ENCODE measurements around the gene MYT1.

Gene MYT1

GRCh38 chr20:64268174-64268573 lies 103.9 kb downstream of the MYT1 start:
- H3K27ac ChIP-seq = no peak overlapping the region
- TF ChIP-seq ZFX (IDR thresholded peaks at IDR 0.05; ENCODE audit: borderline replicate concordance) (no peak), CTCF (IDR thresholded peaks at IDR 0.05) (no peak)

- no peak overlapping the region for H3K27ac ChIP-seq
- TF ChIP-seq CTCF (IDR thresholded peaks at IDR 0.05) = no peak
- no peak for TF ChIP-seq ZFX (IDR thresholded peaks at IDR 0.05; ENCODE audit: borderline replicate concordance)
Measured at GRCh38 chr20:64269604-64270411, 105.6 kb downstream of the MYT1 start.

GRCh38 chr20:64271636-64272035 lies 107.4 kb downstream of the MYT1 start:
- no peak overlapping the region for H3K27ac ChIP-seq

DNA sequence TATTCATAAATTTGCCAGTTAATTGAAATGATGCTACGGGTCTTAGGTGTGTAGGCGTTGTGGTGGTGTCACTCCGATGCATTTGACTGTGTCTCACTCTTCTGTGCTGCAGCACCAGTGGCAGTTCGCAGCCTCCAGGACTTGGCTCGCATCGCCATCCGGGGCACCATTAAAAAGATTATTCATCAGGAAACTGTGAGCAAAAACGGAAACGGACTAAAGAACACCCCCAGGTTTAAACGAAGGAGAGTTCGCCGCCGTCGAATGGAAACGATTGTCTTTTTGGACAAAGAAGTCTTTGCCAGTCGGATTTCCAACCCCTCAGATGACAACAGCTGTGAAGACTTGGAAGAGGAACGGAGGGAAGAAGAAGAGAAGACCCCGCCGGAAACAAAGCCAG lies 108.9 kb downstream of the MYT1 start:
- TF ChIP-seq CTCF (IDR thresholded peaks at IDR 0.05) = no peak
- TF ChIP-seq ZFX (IDR thresholded peaks at IDR 0.05; ENCODE audit: borderline replicate concordance) = no peak
- no peak overlapping the region for H3K27ac ChIP-seq

More at GRCh38 chr20:64271636-64272035, 107.4 kb downstream of the MYT1 start:
- TF ChIP-seq CTCF (IDR thresholded peaks at IDR 0.05) = no peak
- no peak for TF ChIP-seq ZFX (IDR thresholded peaks at IDR 0.05; ENCODE audit: borderline replicate concordance)

DNA sequence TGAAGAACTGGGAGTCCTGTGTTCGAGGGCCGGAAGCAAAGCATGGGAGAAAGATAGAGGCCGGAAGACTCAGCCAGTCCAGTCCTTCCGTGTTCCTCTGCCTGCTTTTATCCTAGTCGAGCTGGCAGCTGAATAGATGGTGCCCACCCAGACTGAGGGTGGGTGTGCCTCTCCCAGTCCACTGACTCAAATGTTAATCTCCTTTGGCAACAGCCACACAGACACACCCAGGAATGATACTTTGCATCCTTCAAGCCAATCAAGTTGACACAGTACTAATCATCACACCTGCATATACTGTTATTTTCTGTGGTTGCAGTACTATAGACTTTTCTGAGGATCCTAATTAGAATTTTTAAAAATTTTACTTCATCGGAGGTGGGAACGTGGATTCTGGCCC lies 112.6 kb downstream of the MYT1 start:
- no peak for TF ChIP-seq CTCF (IDR thresholded peaks at IDR 0.05)
- H3K27ac ChIP-seq = no peak overlapping the region

DNA sequence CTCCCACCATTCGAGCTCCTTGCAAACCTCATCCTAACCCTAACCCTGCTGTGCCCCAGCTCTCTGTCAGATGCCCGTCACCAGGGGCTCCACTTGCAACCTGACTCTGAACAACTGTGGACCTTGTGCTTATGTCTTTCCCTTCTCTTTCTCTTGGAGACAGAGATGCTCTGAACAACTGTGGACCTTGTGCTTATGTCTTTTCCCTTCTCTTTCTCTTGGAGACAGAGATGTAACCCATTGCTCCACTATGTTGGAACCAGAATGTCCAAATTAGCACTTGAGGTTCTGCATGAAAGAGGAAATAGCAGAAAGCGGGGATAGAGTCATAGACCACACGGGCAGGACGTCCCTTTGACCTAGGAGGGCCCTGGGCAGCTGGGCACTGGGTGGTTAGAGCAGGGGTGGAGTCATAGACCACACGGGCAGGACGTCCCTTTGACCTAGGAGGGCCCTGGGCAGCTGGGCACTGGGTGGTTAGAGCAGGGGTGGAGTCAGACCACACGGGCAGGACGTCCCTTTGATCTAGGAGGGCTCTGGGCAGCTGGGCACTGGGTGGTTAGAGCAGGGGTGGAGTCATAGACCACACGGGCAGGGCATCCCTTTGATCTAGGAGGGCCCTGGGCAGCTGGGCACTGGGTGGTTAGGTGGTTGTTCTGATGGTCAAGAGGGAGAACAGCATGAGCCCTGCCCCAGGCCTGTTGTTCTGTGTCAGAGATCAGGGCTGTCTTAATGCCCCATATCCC lies 113.5 kb downstream of the MYT1 start:
- TF ChIP-seq CTCF (IDR thresholded peaks at IDR 0.05) = no peak
- no peak for TF ChIP-seq ZFX (IDR thresholded peaks at IDR 0.05; ENCODE audit: borderline replicate concordance)

GRCh38 chr20:64278317-64278681 lies 114.0 kb downstream of the MYT1 start:
- TF ChIP-seq ZFX (IDR thresholded peaks at IDR 0.05; ENCODE audit: borderline replicate concordance) (no peak), CTCF (IDR thresholded peaks at IDR 0.05) (no peak)
- no peak overlapping the region for H3K27ac ChIP-seq

More for the DNA sequence above, 113.5 kb downstream of the MYT1 start:
- no peak overlapping the region for H3K27ac ChIP-seq

Measured in 22Rv1 (cell line).